Activated B cell treated with CpG ODN at 0.5 μM for 24 hours (primary cell): ENCODE measurements around the gene GATAD1. TPM values are rescaled to one million over a fixed set of nuclear protein-coding genes. Genes with fewer than 3 reads are reported as not detected.
"Not testable (repeated sequence)": the region's sequence is repeated elsewhere in the genome, so short reads cannot be mapped to it uniquely, and the experiment has no call there.

ENCODE experiments used
- ATAC-seq: fragments of 200-7000 bp; cut with Tn5 transposase; one replicate; pipeline ENCODE4 v1.10.0; 2021; ENCODE audit warnings: low read depth, mild to moderate bottlenecking, moderate library complexity
- CTCF ChIA-PET: fragments of 350-600 bp; sonication (Branson Sonifier 250); formaldehyde crosslinking; loops from one replicate; lab custom pipeline; 2021; ENCODE audit warnings: antibody characterized with exemption; lab: Charles Lee
- POLR2A ChIA-PET: fragments of 350-600 bp; sonication (Branson Sonifier 250); formaldehyde crosslinking; loops from one replicate; lab custom pipeline; 2021; ENCODE audit warnings: antibody characterized with exemption; lab: Charles Lee
- DNase-seq: peaks from one replicate; pipeline ENCODE4 v3.0.0; 2022
- H3K27ac Mint-ChIP-seq: one replicate; pipeline ENCODE4 v1.8.0; 2020; ENCODE audit warnings: mixed read lengths
- H3K27me3 Mint-ChIP-seq: one replicate; pipeline ENCODE4 v1.8.0; 2021; ENCODE audit warnings: mixed read lengths
- H3K36me3 Mint-ChIP-seq: one replicate; pipeline ENCODE4 v1.8.0; 2021; ENCODE audit warnings: low read depth, mixed read lengths
- H3K4me1 Mint-ChIP-seq: one replicate; pipeline ENCODE4 v1.8.0; 2021; ENCODE audit warnings: mixed read lengths
- H3K4me3 Mint-ChIP-seq: one replicate; pipeline ENCODE4 v1.8.0; 2020; ENCODE audit warnings: mild to moderate bottlenecking, mixed read lengths
- H3K9me3 Mint-ChIP-seq: one replicate; pipeline ENCODE4 v1.8.0; 2020; ENCODE audit warnings: mixed read lengths
- CTCF ChIP-seq: fragments of 200-600 bp; IDR thresholded peaks from one replicate; pipeline ENCODE4 v1.8.0; 2022; ENCODE audit warnings: antibody characterized with exemption, mild to moderate bottlenecking
- intact Hi-C: fragments of 100-400 bp; cut with micrococcal nuclease; formaldehyde crosslinking; loops from one replicate; pipeline ENCODE4 v1.15.1; 2024
- total RNA-seq: library from RNA; stranded (reverse); gene quantifications from 2 replicates; pipeline ENCODE4 v1.2.3, GENCODE V29; 2022

Gene GATAD1
- total RNA-seq, 1 donor from 2014 or later, result 36.2 TPM

GRCh38 chr7:92436612-92437445 lies 10.5 kb upstream of the GATAD1 start:
- TF ChIP-seq CTCF, result no peak
- Mint-ChIP-seq H3K4me3 (no peak overlapping the region), H3K27me3 (peaks cover 6% of the 10 kb centered on the region), H3K4me1 (no peaks in the 10 kb centered on the region), H3K36me3 (no peaks in the 10 kb centered on the region), H3K9me3 (no peaks in the 10 kb centered on the region), H3K27ac (no peak overlapping the region)
- ChIA-PET CTCF (no interaction called here), POLR2A (no interaction called here)
- ATAC-seq (no peak), DNase-seq (no peak)
- intact Hi-C loops, result no loop called here

GRCh38 chr7:92437956-92438491 lies 9.3 kb upstream of the GATAD1 start:
- Mint-ChIP-seq H3K4me3 (no peak overlapping the region), H3K4me1 (no peaks in the 10 kb centered on the region), H3K27ac (no peak overlapping the region), H3K36me3 (no peaks in the 10 kb centered on the region), H3K9me3 (no peaks in the 10 kb centered on the region), H3K27me3 (peaks cover 6% of the 10 kb centered on the region)
- ATAC-seq (no peak), DNase-seq (no peak)
- CTCF ChIA-PET, result interaction anchor here (0.6 kb wide), 1 partner anchor 305 kb away, joined by 3 read pairs; no protein-coding TSS in a partner anchor
- no peak for TF ChIP-seq CTCF
- intact Hi-C loops, result no loop called here
- POLR2A ChIA-PET, result no interaction called here

GRCh38 chr7:92442720-92443119 lies 4.6 kb upstream of the GATAD1 start:
- intact Hi-C loops, ATAC-seq, H3K4me3 Mint-ChIP-seq, H3K27me3 Mint-ChIP-seq, H3K4me1 Mint-ChIP-seq, DNase-seq, H3K27ac Mint-ChIP-seq, H3K9me3 Mint-ChIP-seq, H3K36me3 Mint-ChIP-seq, CTCF ChIA-PET, POLR2A ChIA-PET: not testable (repeated sequence)

GRCh38 chr7:92446869-92447344 lies 375 bp upstream of the GATAD1 start:
- H3K4me1 Mint-ChIP-seq, result peaks cover 8% of the 10 kb centered on the region
- H3K4me3 Mint-ChIP-seq, result peak overlapping the region; percentile 95
- ChIA-PET CTCF (interaction anchor here (0.7 to 3.5 kb wide), 12 partner anchors 14 to 1159 kb away, joined by 3 to 57 read pairs (median 4); partner anchors contain the start of genes ANKIB1, KRIT1, LRRD1 and PEX1), POLR2A (interaction anchor here (0.6 to 3.0 kb wide), 15 partner anchors 11 to 1740 kb away, joined by 3 to 41 read pairs (median 5); partner anchors contain the start of genes AKAP9, ANKIB1, CDK6 and CYP51A1)
- ATAC-seq (no peak), DNase-seq (peak; percentile 19)
- no peak for TF ChIP-seq CTCF
- H3K27me3 Mint-ChIP-seq, result no peaks in the 10 kb centered on the region
- peaks cover 21% of the 10 kb centered on the region for H3K36me3 Mint-ChIP-seq
- no peaks in the 10 kb centered on the region for H3K9me3 Mint-ChIP-seq
- peak overlapping the region; percentile 88 for H3K27ac Mint-ChIP-seq
- intact Hi-C loops, result loop anchor here (1.0 to 5.0 kb wide), 11 partner anchors 23 to 1850 kb away; partner anchors contain the start of genes AKAP9, ANKIB1, CDK14 and FAM133B

GRCh38 chr7:92448205-92448747 lies 994 bp downstream of the GATAD1 start:
- H3K27ac Mint-ChIP-seq, result peak overlapping the region; percentile 97

More at GRCh38 chr7:92448205-92448747, 994 bp downstream of the GATAD1 start:
- H3K36me3 Mint-ChIP-seq, result peaks cover 31% of the 10 kb centered on the region
- DNase-seq (peak; percentile 29), ATAC-seq (peak; percentile 55)
- POLR2A ChIA-PET, result interaction anchor here (0.6 to 3.0 kb wide), 13 partner anchors 10 to 1826 kb away, joined by 3 to 41 read pairs (median 7); partner anchors contain the start of genes AKAP9, ANKIB1, CDK6 and CYP51A1
- H3K9me3 Mint-ChIP-seq, result no peaks in the 10 kb centered on the region
- no peaks in the 10 kb centered on the region for H3K27me3 Mint-ChIP-seq
- no peak for TF ChIP-seq CTCF
- CTCF ChIA-PET, result interaction anchor here (0.6 to 3.5 kb wide), 7 partner anchors 12 to 618 kb away, joined by 3 to 57 read pairs (median 7); partner anchors contain the start of genes PEX1 and RBM48
- intact Hi-C loops, result loop anchor here (1.0 to 5.0 kb wide), 7 partner anchors 80 to 1851 kb away; partner anchors contain the start of genes CDK14, CYP51A1, PEX1 and RBM48
- peaks cover 8% of the 10 kb centered on the region for H3K4me1 Mint-ChIP-seq
- H3K4me3 Mint-ChIP-seq, result peak overlapping the region; percentile 95
